Activated CD8-positive, alpha-beta memory T cell treated with anti-CD3 and anti-CD28 coated beads, Interleukin-2, amount 50 U/mL, for 1 hour (primary cell): ENCODE data around the gene KIAA1755.

ENCODE experiments used
- DNase-seq: peaks from one replicate; pipeline ENCODE4 v3.0.0-alpha.2; 2020; ENCODE audit errors: extremely low read depth

Gene KIAA1755

DNA sequence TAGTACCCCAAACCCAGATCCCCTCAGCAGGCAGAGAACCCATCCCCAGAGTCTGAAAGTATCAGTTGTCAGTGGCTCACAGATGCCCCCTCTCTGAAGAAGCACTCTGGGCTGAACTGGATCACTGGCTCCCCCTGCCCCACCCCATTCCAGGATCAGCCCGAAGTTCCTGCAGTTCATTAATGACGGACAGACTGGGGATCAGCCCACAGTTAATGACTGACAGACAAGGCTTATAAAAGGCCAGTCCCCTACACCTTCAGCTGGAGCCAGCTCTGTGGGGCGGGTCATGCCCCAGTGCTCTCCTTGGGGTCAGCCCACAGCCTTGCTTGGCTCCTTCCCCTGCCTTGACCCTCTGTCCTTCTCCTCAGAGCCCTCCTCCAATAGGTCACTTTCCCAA is 21.7 kb downstream of the KIAA1755 start:
- no peak for DNase-seq

DNA sequence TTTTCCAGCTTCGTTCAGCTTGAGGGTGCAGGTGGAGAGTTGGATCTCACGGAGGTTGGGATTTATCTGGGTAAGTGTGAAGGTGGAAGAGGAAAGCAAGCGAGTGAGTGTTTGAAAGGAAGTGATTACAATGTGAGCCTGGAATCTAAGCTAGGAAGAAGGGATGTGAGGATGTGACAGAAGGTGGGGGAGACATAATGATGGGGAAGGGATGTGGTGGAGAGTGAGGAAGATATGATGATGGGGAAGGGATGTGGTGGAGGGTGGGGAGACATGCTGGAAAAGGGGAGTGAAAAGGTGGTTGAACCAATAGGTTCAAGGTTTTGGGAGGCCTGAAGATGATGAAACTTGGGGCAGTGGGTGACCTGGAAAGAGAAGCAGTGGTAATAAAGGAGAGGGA is 23.2 kb downstream of the KIAA1755 start:
- no peak for DNase-seq

DNA sequence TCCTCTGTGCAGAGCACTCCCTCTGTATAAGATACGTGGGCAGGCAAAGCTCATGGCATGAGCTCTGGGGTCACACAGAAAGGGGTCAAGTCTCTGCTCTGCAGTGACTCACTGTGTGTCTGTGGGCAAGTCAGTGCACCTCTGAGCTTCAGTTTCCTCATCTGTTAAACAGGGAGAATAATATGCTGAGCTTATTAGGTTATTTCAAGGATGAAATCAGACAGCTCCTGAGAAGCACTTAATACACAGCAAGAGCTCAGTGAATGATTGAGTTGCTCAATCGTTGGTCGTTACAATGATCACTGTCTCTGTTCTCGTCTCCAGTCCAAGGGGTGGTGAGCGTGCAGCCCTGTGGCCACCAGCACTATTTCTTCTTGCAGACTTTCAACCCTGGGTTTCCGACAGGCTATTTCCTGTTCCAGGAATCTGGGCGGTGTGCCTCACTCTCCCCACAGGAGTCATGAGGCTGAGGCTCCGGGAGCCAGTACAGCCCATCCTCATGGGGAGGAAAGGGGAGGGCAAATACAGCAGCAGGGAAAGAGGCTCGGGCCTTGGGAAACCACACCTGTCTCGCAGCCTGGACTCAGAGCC is 28.9 kb downstream of the KIAA1755 start:
- DNase-seq = no peak

DNA sequence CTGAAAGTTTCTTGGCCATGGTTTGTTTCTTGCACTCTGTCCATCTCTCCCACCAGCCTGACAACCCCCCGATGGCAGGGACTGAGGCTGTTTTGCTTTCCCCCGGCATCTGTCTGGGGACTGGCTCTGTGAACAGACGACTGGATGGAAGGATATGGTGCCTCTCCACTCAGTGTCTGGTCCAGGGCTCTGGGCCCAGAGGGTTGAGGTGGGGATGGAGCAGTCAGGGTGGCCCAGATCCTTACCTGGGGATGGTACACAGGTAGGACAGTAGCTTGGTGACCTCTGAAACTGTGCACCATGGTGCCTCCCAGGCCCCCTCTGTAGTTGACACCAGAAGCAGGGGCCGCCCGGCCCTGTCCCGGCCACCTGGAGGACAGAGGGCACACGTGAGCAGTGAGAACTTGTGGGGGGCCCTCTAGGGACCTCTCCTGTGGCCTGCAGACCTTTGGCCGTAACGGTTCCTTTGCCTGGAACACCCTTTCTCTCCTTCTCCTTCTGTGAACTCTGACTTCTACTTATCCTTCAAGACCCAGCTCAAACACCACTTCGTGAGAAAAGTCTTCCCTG is 29.5 kb downstream of the KIAA1755 start:
- no peak for DNase-seq

DNA sequence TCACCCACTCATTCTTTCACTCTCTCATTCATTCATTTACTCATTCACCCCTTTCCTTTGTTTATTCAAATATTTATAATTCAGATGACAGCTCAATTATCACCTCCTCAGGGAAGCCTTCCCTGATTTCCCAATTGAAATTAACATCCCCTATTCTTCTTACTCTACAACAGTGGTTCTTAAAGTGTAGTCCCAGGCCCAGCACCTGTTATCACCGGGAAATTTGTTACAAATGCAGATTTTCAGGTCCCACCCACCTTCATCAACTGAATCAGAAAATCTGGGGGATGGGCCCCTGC is 30.3 kb downstream of the KIAA1755 start:
- no peak for DNase-seq

DNA sequence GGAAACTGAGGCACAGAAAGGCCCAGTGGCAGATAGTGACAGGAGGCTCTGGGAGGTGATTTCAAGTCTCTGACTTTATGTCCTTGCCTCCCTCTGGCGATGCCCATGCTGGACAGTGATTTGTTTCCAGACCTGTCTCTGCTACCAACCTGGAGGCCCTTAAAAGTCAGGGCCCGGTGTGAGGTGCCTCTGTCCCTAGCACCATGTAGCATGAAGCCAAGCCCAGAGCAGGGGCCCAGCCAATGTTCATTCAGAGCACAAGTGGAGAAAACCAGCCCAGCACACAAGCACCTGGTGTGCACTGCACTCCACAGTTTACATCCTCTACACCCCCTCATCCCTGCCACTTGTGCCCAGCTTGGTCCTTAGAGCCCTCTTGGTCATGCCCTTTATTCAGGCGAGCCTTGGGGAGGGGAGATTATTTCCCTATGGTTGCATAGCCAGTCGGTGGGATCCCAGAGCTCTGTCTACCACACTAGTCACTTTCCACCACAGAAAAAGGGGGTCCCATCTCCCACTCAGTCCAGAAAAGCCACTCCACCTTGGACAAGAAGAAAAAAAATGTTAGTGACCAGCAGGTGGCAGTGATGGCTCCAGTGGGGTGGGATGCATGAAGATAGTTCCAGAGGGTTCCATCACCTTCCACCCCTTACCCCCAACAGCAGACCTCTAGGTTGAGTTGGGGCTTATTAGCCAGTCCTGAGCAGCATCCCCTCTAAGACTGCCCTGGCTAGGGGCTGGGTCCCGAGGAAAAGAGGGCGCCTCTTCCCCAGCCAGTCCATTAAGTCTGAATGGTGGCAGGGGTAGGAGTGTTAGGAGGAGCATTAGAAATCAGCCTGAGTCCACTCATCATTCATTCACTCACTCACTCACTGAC is 30.9 kb downstream of the KIAA1755 start:
- no peak for DNase-seq

DNA sequence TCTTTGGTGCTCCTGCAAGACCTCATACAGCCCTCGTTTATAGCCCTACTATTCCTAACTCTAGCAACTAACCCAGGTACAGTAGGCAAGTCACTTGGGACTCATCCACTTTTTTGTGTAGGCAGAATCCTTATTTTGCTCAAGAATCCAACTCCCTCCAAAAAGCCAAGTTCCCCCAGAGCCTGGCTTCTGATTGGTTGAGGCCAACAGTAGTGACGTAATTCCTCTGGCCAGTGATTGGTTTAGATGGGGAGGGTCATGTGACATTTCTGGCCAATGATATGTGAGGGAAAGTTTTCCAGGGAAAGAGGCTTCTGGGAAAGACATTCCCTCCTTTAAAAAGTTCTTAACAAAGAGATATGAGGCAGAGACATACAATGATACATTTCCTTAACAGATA is 32.1 kb downstream of the KIAA1755 start:
- no peak for DNase-seq

DNA sequence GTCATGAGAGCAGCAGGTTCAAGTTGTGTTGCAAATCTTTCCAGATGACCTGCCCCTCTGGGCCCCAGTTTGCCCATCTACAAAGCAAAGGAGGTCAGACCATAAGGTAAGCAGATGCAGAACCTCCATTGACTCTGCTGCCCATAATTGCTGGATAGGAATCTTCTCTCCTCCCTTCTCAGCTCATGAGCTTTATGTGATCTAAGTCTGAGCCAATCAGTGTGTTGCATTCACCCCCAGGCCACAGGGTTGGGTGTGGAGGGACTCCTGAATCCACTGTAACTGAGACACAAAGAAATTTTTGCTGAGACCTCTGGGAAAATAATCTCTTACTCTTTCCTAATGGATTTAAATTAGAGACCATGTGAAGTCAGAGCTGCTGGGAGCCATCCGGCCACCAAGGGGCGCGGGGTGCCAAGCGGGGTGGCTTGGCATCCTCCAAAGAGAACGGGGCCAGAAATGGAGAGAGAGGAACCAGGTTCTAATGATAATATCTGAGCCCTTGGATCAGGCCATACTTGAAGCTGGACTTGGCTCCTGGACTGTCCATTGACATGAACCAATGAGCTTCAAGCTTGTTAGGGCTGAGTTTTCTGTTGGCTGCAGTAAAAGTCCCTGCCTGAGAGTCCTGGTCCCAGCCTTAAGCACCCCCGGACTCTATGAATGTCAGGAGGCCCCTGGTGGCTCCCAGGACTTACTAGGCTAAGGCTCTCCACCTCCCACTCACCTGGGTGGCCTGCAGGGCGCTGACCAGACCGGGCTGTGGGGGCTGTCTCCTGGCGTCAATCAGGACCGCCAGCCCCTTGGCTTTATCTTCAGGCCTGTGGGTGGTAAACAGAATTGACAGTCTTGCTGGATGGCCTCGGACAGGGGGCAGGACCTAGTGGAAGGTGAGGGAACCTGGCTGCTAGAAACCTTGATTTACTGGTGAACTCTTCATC is 32.8 kb downstream of the KIAA1755 start:
- no peak for DNase-seq

DNA sequence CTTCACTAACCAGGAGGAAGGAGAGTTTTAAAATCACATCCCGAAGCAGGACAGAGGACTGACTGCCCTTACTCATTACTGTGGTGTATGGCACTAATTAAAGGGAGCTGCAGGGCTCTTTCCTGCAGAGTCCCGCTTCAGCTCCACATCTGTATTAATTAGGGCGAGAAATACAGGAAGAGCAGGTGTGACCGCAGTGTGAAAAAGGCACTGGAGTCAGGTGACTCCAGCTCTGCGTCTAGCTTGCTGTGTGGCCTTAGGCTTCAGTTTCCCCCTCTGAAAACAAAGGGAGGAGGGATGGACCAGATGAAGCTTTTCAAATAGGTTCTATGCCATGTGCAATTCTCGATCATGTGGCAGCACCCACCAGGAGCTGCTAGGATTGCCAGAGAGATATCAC is 34.0 kb downstream of the KIAA1755 start:
- no peak for DNase-seq

DNA sequence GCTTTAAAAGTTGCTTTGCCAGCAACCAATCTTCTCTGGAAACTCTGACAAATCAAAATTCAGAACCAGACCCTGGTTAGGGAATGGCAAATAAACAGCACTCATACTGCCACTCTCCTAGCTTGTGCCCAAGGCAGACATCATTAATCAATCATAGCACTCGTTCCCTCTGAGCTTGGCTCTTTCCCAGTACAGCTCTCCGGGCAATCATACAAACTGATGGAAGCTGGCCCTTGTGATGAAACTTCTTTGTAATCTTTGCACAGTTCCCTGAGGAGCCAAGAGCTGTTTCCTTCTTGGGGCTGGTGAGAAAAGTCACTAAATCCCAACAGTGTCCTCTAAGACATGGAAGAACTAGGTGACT is 34.7 kb downstream of the KIAA1755 start:
- no peak for DNase-seq

DNA sequence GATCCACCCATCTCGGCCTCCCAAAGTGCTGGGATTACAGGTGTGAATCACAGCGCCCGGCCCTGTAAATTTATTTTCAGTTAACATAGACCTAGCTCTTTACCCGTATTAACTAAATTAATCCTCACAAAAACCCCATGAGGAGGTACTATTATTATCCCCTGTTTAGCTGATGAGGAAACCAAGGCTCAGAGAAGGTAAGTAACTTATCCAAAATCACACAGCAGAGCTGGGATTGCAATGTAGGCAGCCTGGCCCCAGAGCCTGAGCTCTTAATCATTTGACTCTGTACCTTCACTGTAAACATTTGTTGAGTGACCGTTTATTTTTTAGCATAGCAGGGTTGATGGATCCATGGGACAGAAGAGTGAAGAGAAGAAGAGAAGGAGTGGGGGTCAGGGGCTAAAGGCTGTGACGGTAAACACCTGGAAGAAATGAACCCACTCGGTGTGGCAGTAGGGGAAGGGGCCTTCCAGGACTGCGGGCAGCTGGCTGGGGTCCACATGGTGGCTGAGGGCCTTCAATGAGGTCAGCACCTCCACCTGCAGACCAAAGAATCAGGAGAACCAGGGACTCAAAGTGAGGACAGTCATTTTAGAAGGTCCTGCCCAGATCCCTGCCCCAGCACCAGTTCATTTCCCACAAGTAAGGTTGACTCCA is 35.2 kb downstream of the KIAA1755 start:
- no peak for DNase-seq

DNA sequence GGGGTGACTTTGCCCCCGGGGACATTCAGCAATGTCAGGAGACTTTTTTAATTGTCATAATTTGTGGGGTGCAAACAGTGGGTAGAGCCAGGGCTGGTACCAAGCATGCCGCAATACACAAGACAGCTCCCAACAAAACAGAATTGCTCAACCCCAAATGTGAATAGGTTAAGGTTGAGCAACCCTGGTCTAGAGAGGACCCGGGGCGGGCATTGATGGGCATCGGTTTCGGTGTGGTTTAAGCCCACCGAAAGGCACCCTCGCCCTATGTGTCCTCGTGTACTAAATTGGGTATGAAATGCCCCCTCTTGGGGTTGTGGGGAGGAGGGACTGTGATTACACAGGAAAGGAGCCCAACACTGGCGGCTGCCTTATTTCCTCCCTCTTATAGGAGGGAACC is 36.0 kb downstream of the KIAA1755 start:
- DNase-seq = no peak

DNA sequence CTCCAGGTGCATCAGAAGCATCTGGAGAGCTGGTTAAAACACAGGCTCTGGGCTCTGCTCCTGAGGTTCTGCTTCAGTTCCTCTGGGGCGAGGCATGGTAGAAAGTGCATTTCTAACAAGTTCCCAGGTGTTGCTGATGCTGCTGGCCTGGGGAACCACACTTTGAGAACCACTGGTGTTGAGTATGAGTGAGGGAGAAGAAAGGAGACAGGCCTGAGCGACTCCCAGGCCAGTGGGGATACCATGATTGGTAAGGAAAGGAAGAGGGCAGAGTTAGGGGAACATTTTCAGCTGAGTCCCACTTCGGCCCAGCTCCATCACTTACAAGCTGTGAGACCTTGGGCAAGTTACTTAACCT is 36.8 kb downstream of the KIAA1755 start:
- no peak for DNase-seq

DNA sequence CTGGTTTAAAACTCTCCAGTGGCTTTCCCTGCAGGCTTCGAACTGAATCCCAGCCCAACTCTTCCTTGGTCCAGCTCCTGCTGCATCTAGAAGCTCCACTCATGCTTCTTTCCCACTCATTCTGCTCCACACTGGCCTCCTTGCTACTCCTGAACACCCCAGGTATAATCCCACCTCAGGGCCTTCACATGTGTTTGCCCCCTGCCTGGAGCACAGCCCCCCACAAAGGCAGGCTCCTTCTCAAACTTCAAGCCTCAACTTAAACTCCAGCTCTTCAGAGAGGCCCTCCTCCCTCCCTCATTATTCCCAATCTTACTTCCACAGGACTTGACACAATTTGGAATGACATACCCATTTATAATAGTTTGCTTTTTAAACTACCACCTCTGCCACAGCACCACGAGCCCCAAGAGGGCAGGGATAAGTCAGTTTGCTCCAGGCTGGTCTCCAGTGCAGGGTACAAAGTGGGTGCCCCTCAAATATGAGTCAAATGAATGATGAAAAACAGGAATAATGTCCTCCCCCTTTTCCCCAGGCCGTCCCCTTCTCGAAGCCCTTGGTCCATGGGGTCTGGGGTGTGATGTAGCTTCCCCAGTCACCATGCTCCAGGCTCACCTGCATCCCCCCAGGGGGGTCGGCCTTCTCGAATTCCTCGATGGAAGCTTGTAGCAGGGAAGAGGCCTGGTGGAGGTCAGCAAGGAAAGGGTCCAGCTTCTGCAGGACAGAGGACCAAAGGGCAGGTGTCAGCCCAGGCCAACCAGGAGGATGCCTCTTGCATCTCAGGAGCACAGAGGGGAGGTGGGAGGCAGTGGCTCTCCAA is 37.4 kb downstream of the KIAA1755 start:
- DNase-seq = no peak

DNA sequence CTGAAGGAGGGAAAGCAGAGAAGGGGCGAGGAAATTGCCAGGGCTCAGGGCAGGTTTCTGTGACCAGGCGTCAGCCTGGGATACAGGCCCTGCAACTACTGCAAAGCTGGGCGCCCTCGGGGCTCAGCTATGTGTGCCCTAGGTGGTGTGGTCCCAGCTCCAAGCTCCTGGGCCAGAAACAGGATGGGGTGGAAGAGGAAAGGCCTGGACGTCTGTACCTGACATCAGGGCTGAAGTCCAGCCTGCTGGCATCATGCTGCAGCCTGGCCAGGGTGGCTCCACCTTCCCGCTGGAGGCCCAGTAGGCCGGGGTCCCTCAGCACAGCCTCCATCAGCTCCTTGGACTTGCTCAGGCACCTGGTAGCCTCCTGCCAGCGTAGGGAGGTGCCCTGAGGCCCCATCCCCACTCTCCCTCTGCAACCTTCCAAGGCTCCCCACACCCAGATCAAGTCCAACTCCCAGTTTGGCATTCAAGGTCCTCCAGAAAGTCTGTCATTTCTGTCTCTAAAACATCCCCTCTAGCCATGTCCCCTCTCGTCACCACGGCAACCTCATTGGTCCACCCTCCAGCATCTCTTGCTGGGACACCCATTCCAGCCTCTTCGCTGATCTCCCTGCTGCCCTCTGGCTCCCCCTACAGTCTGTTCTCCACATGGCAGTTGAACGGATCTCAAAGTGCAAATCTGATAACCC is 38.2 kb downstream of the KIAA1755 start:
- DNase-seq = no peak

DNA sequence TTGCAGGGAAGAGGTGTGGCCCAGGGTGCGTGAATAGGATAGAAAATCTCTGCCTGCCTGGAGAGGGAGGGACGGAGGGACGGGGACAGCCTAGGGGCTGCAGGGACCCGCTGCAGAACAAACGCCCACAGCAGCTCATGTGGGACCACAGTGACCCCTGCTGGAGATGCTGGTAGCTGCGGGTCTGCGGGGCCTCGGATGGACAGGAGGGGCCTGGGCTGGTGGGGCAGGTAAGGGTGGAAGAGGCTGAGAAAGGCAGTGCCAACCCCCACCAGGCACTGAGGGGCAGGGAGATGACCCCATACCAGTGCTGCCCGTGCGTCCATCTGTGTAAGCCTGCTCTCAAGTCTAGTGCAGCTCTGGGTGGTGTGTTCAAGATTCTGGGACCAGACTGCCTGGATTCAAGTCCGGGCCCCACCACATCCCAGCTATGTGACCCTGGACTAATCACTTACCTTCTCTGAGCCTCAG is 39.4 kb downstream of the KIAA1755 start:
- peak; percentile 9 for DNase-seq

DNA sequence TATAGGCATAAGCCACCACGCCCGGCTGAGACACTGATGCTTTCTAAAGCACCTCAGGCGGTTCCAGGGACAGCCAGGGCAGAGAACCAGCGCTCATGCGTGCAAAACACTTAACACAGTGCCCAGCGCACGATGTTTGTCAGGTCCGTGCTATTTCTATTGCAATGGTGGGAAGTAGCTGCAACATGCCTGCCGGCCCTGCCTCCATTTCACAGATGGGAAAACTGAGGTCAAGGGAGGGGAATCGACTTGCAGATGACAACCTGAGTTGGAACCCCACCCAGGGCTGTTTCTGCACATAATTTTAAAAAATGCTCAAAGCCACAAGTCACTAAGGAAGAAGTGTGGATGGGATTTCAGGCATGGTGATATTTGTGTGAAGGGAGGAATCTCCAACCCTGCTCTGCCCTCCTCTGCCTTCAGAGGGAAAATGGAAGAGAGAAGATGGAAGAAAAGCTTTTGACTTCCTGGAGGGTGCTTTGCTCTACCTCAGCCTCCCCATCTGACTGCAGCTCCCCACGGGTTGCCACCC is 39.9 kb downstream of the KIAA1755 start:
- DNase-seq = no peak

DNA sequence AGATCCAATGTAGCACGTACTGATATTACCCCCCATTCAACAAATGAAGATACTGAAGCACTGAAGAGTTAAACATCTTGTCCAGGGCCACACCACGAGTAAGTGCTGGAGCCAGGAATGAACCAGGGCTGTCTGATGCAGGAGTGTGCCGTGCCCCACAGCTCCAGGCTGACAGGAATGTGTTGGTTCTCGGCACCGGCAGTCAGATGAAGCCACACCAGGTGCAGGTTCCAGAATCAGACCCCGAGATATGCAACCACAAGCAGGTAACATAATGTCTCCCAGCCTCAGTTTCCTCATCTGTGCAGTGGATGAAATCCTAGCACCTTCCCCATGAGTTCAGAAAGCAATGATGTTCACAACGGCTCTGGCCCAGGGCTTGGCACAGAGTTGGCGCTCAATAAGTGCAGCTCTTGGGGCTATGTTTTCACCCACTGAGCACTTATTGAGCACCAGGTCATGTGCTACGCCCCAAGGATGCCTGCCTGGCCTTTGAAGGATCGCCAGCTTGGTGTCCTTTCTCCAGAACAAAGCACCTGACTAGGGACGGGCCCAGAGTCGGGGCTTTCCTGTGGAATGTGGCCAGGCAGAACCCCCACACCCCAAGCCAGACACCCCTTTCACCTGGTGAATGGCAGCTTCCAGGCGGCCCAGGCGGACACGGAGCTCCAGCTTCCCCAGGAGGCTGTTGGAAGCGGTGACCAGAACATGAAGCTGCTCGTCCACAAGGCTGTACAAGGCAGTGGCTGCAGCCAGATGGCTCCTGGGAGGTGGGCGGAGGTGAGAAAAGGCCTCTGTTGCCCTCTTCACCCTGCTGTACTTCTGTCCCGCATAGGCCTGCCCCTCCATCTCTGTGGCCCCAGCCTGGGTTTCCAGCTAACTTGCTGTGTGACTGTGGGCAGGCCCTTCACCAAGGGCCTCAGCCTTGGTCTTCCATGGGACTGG is 41.3 kb downstream of the KIAA1755 start:
- no peak for DNase-seq

DNA sequence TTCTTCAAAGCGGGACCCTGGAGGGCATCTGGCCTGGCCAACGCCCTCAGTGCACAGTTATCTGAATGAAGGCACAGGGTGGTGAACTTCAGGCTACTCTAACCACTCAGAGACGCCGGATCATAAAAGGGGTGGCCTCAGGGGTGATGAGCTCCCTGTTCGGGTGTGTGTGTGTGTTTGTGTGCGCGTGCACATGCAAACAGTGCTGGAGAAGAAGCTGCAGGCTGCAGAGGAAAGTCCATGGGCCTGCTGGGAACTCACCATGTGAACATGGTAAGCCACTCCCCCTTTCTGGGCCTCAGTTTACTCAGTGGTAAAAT is 42.0 kb downstream of the KIAA1755 start:
- DNase-seq = no peak
